Hepatic stellate cell (primary cell): ENCODE results near the gene MAZ.

ENCODE experiments used
- DNase-seq: peaks from one replicate; pipeline ENCODE4 v3.0.0; 2011; ENCODE audit warnings: low spot score

The MAZ gene

DNA sequence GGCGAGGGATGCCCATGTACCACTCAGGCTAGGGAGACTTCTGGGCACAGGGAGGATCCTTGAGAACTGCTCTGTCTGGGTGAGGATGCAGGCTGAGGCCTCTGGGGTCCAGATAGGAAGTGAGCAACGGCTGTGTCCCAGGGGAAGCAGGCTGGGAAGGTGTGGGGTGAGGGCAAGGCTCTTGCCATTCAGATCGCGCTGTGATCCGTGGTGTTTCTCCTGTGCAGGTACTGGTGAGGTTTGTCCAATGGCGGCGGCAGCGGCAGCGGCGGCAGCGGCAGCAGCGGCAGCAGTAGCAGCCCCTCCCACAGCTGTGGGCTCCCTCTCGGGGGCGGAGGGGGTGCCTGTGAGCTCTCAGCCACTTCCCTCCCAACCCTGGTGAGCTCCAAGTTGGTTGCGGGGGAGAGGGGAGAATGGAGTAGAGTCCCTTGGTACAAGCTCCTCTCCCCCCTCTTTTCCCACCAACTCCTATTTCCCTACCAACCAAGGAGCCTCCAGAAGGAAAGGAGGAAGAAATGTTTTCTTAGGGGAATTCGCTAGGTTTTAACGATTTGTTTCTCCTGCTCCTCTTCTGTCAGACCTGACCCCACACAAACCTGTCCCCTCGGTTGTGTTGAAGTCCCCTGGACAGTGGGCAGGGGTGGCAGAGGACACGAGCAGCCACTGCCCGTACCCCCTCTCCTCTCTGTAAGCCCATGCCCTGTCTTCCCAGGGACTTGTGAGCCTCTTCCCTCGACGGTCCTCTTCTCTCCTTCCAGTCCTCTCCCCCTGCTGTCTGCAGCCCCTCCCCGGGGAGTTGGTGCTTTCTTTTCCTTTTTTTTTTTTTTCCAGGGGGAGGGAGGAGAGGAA lies 3.7 kb downstream of the MAZ start:
- peak; percentile 70 for DNase-seq

- no peak for DNase-seq
Measured at GRCh38 chr16:29810699-29811169, 4.4 kb downstream of the MAZ start.

GRCh38 chr16:29811170-29811895 lies 5.0 kb downstream of the MAZ start:
- DNase-seq, result peak; percentile 98

DNA sequence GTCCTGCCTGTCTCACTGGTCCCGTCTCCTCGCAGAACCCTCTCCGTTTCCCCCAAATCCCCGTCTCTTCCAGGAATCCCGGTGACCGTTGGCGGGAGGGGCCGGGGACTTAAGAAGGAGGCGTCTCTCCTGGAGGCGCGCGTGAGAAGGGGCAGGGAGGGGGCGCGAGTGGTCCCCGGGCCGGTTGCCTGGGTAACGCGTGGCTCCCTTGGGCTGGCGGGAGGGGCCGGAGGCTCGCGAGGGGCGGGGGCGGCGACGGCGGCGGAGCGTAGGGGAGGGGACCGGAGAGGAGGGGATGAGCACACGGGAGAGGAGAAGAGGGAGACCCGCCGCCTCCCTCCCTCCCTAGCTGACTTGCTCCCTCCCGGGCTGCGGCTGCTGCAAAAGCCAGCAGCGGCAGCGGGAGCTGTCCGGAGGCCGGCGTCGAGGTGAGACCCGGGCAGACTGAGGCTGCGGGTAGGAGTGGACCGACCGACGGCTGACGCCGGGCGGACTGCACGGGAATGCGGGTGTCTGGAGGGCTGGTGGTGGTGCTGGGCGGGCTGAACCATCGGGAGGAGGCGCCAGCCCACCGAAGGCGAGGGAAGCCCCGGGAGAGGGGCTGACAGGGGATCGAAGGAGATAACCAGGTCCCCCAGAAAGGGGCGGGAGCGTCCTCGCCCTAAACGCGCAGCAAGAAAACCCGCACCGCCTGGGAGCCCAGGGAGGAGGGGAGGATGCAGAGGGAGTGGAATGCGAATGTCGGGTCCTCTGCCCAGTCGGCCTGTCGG lies 5.8 kb downstream of the MAZ start, which contains the start of gene PRRT2:
TSS of gene PRRT2 (plus strand) at position 298 of the 770 bp plus-strand sequence. CDS start 862 bp downstream, outside the sequence.
- peak; percentile 67 for DNase-seq

DNA sequence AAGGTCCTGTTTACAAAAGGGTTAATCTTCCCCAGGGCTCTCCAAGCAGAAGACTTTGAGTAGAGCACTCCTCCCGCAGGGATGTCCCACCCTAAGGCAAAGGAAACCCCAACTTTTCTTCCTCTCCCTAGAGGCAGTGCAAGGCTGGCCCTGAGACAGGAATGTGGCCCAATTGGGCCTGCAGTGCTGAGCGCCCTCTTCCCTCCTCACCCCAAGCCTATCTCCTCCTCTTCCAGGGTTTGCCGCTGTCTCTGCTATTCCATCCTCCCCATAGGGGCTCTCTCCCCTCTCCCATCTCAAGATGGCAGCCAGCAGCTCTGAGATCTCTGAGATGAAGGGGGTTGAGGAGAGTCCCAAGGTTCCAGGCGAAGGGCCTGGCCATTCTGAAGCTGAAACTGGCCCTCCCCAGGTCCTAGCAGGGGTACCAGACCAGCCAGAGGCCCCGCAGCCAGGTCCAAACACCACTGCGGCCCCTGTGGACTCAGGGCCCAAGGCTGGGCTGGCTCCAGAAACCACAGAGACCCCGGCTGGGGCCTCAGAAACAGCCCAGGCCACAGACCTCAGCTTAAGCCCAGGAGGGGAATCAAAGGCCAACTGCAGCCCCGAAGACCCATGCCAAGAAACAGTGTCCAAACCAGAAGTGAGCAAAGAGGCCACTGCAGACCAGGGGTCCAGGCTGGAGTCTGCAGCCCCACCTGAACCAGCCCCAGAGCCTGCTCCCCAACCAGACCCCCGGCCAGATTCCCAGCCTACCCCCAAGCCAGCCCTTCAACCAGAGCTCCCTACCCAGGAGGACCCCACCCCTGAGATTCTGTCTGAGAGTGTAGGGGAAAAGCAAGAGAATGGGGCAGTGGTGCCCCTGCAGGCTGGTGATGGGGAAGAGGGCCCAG lies 6.7 kb downstream of the MAZ start:
- DNase-seq, result no peak

DNA sequence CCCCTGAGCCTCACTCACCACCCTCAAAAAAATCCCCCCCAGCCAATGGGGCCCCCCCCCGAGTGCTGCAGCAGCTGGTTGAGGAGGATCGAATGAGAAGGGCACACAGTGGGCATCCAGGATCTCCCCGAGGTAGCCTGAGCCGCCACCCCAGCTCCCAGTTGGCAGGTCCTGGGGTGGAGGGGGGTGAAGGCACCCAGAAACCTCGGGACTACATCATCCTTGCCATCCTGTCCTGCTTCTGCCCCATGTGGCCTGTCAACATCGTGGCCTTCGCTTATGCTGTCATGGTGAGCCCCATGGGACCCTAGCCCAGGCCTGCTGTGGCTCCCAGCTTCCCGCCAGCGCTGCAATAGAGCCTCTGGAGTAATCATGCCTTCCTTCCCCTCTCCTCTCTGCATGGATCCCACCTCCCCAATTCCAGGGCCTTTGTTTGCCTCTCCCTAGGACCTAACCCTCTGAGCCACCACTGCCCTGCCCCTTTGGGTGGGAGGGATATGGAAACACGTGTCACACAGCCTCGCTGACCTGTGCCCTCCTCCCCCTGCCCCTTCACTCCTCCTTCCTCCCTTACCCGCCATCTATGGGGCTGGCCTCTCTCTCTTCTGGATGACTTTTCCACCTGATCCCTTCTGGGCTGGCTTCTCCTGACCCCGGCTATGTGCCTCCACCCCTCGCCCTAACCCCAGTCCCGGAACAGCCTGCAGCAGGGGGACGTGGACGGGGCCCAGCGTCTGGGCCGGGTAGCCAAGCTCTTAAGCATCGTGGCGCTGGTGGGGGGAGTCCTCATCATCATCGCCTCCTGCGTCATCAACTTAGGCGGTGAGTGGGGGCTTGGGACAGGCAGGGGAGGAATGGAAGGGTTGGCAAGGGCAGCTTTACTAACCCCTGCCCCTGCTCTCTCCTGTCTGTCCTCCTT lies 7.6 kb downstream of the MAZ start:
- no peak for DNase-seq

DNA sequence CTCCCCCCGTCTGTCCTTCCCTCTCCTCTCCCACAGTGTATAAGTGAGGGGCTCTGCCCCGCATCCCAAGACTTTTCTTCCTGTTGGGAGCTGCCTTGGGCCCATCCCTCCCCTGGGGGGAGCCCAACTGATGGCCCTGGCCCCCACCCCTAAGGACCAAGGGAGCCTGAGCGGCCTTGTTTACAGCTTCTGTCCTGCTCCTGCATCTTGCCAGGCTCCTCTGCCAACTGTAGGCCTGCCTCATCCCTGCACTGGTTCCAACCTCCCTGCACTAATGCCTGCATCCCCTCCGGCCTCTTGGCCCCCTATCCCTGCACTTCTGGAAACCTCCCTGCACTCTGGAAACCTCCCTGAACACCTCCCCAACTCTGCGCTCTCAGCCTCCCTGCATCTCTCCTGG lies 8.3 kb downstream of the MAZ start:
- no peak for DNase-seq

DNA sequence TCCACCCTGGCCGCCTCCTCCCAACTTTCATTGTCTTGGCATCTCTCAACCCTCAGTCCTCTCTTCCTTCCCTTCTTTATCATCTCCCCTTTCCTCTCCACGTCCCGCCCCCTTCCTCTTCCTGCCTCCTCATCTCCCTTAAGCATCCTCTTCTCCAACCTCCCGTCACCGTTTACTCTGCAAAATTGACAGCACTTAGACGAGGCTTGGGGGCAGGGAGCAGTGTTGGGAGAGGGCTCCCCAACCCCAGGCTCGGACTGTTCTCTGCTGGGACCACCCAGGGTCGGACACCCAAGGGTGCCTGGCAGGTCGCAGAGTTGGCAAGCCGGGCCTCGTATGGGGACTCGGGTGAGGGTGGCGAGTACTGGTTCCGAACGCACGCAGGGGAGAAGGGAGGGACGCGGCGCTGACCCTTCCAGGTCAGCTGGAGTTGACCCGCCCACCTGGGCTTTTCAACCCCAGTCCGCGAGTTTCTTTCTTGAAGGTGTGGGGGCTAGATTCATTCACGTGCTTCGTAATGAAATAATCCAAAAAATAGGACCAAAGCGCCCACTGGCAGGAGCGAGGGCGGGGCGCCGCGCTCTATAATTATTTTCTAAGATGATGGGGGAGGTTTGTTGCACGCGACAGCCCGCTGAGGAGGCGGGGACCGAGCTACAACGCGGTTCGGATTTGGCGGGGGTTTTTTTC lies 8.8 kb downstream of the MAZ start:
- DNase-seq, result peak; percentile 44

- DNase-seq, result peak; percentile 97
Measured at GRCh38 chr16:29815793-29816693, 9.7 kb downstream of the MAZ start, which contains the start of gene PAGR1. TSS of gene PAGR1 (plus strand) at chr16:29816152. CDS start at chr16:29816526, 374 bp downstream.

GRCh38 chr16:29816694-29817441 lies 10.5 kb downstream of the MAZ start:
- DNase-seq, result peak; percentile 77

DNA sequence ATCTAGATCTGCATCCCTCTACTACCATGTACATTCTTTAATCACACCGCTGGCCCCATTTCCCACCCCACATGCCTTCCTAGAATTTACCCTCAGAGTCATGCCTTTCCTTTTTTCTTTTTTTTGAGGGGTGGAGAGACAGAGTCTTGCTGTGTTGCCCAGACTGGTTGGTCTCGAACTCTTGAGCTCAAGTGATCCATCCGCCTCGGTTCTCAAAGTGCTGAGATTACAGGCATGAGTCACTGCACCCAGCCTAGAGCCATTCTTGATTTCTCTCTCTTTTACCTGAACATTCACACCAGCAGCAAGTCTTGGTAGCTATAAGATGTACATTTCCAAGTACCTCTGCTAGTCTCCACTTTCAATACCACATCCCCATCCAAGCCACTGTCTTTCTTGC lies 11.8 kb downstream of the MAZ start:
- DNase-seq, result no peak

GRCh38 chr16:29819506-29819905 lies 13.2 kb downstream of the MAZ start:
- DNase-seq, result no peak

DNA sequence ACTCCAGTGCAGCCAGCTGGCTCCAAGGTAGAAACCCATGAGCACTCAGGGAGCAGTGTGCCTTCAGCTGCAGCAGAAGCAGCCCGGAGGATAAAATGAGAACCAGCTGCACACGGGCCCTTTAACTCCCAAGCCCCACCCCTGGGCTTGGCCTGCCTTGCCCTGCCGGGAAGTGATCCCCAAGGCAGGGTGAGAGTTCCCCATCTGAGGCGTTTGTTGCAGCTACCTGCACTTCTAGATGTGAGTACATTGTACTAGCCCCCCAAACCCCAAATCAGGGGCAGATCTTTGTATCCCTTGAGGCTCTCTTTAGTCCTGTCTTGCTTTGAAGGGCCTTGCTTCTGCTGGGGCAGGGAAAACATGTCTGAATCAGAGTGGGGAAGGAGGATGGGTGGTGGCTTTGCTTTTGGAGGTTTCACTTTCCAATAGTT lies 14.0 kb downstream of the MAZ start, which contains the start of gene MVP:
TSS of gene MVP (plus strand) at position 192 of the 431 bp plus-strand sequence. CDS start 10,088 bp downstream, outside the sequence.
- DNase-seq, result peak; percentile 82

- DNase-seq, result no peak
Measured at GRCh38 chr16:29820730-29821642, 14.7 kb downstream of the MAZ start.

DNA sequence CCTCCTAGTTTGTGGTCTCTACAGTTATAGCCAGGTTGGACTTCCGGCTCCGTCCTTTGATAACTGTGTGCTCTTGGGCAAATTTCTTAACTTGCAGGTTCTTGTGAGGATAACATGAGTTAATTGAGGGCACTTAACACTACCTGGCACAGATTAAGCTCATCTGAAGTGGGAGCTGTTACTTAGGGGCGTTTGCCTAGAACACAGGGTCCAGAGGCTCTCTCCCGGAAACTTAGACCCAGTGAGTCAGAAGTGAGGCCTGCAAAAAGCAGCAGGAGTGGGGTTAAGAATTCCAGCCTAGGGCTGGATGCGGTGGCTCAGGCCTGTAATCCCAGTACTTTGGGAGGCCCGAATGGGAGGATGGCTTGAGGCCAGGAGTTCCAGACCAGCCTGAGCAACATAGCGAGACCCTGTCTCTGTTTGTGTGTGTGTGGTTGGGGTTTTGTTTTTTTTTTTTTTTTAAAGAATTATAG lies 15.3 kb downstream of the MAZ start:
- peak; percentile 84 for DNase-seq

- peak; percentile 83 for DNase-seq
Measured at GRCh38 chr16:29824589-29825144, 18.3 kb downstream of the MAZ start.
